ENCODE results near the gene ALCAM.

Gene ALCAM

GRCh38 chr3:105354429-105354828, 12.3 kb upstream of the ALCAM start:
- no peak for TF ChIP-seq CTCF (IDR thresholded peaks at IDR 0.05; ENCODE audit: insufficient read depth, low read depth, low read length, missing control alignments)
- no peak overlapping the region for H3K4me3 ChIP-seq (ENCODE audit: low read length)
- no peak for DNase-seq (ENCODE audit: low read depth)

- peak; percentile 83 for DNase-seq (ENCODE audit: low read depth)
- H3K4me3 ChIP-seq (ENCODE audit: low read length): no peak overlapping the region
- no peak for TF ChIP-seq CTCF (IDR thresholded peaks at IDR 0.05; ENCODE audit: insufficient read depth, low read depth, low read length, missing control alignments)
These were observed 11.2 kb upstream of the ALCAM start for GRCh38 chr3:105355408-105356061.

- no peak for DNase-seq (ENCODE audit: low read depth)
- no peak for TF ChIP-seq CTCF (IDR thresholded peaks at IDR 0.05; ENCODE audit: insufficient read depth, low read depth, low read length, missing control alignments)
These were observed 10.3 kb upstream of the ALCAM start for GRCh38 chr3:105356396-105356795.

GRCh38 chr3:105356988-105357387, 9.7 kb upstream of the ALCAM start:
- H3K4me3 ChIP-seq (ENCODE audit: low read length): no peak overlapping the region
- TF ChIP-seq CTCF (IDR thresholded peaks at IDR 0.05; ENCODE audit: insufficient read depth, low read depth, low read length, missing control alignments): no peak
- DNase-seq (ENCODE audit: low read depth): no peak

More at GRCh38 chr3:105356396-105356795, 10.3 kb upstream of the ALCAM start:
- H3K4me3 ChIP-seq (ENCODE audit: low read length): no peak overlapping the region

- H3K4me3 ChIP-seq (ENCODE audit: low read length): no peak overlapping the region
- DNase-seq (ENCODE audit: low read depth): peak; percentile 45
- no peak for TF ChIP-seq CTCF (IDR thresholded peaks at IDR 0.05; ENCODE audit: insufficient read depth, low read depth, low read length, missing control alignments)
These were observed 7.5 kb upstream of the ALCAM start for GRCh38 chr3:105359098-105359762.

- TF ChIP-seq CTCF (IDR thresholded peaks at IDR 0.05; ENCODE audit: insufficient read depth, low read depth, low read length, missing control alignments): no peak
- no peak overlapping the region for H3K4me3 ChIP-seq (ENCODE audit: low read length)
- no peak for DNase-seq (ENCODE audit: low read depth)
These were observed 6.7 kb upstream of the ALCAM start for GRCh38 chr3:105360003-105360402.

Data from epithelial cell of esophagus (primary cell).